ENCODE data around the gene IQCK. TPM values are rescaled to one million over a fixed set of nuclear protein-coding genes. Genes with fewer than 3 reads are reported as not detected.
A peak's percentile ranks its signal among the peaks of the same experiment; 100 is the strongest.

The IQCK gene
- total RNA-seq, 1 donor from 2014 or later, result 7.6 TPM

- no peak for ATAC-seq
- peaks cover 64% of the 10 kb centered on the region for H3K4me1 ChIP-seq
- H3K4me3 ChIP-seq, result no peak overlapping the region
- intact Hi-C loops (cut with DNase I), result no loop called here
- no peak for DNase-seq
- H3K9me3 ChIP-seq, result no peaks in the 10 kb centered on the region
- TF ChIP-seq CTCF (IDR thresholded peaks at IDR 0.05), result no peak
- no peaks in the 10 kb centered on the region for H3K27me3 ChIP-seq
- H3K36me3 ChIP-seq, result peaks cover 23% of the 10 kb centered on the region
- no peak overlapping the region for H3K27ac ChIP-seq
These were observed 17.7 kb upstream of the IQCK start for GRCh38 chr16:19700319-19700781.

GRCh38 chr16:19701091-19701490, 17.0 kb upstream of the IQCK start:
- no peaks in the 10 kb centered on the region for H3K9me3 ChIP-seq
- H3K36me3 ChIP-seq, result peaks cover 29% of the 10 kb centered on the region
- TF ChIP-seq CTCF (IDR thresholded peaks at IDR 0.05), result no peak
- H3K27me3 ChIP-seq, result no peaks in the 10 kb centered on the region
- DNase-seq (no peak), ATAC-seq (no peak)
- intact Hi-C loops (cut with DNase I), result no loop called here
- no peak overlapping the region for H3K27ac ChIP-seq
- H3K4me3 ChIP-seq, result no peak overlapping the region
- peaks cover 58% of the 10 kb centered on the region for H3K4me1 ChIP-seq

- Histone ChIP-seq H3K36me3 (peaks cover 36% of the 10 kb centered on the region), H3K27me3 (no peaks in the 10 kb centered on the region), H3K4me1 (peaks cover 35% of the 10 kb centered on the region), H3K4me3 (no peak overlapping the region), H3K9me3 (no peaks in the 10 kb centered on the region), H3K27ac (peak overlapping the region; percentile 66)
- no peak for TF ChIP-seq CTCF (IDR thresholded peaks at IDR 0.05)
- DNase-seq (no peak), ATAC-seq (peak; percentile 50)
- intact Hi-C loops (cut with DNase I), result no loop called here
These were observed 14.7 kb upstream of the IQCK start for GRCh38 chr16:19703172-19703889.

- Histone ChIP-seq H3K27me3 (no peaks in the 10 kb centered on the region), H3K27ac (peak overlapping the region; percentile 66)
- peak; percentile 82 for ATAC-seq
These were observed 13.5 kb upstream of the IQCK start for GRCh38 chr16:19704321-19705145.

GRCh38 chr16:19705146-19705501, 12.9 kb upstream of the IQCK start:
- TF ChIP-seq CTCF (IDR thresholded peaks at IDR 0.05), result no peak
- H3K4me1 ChIP-seq, result peaks cover 28% of the 10 kb centered on the region
- ATAC-seq (no peak), DNase-seq (no peak)
- intact Hi-C loops (cut with DNase I), result no loop called here
- peak overlapping the region; percentile 66 for H3K27ac ChIP-seq
- H3K9me3 ChIP-seq, result no peaks in the 10 kb centered on the region
- no peak overlapping the region for H3K4me3 ChIP-seq
- H3K36me3 ChIP-seq, result peaks cover 34% of the 10 kb centered on the region
- H3K27me3 ChIP-seq, result no peaks in the 10 kb centered on the region

More at GRCh38 chr16:19704321-19705145, 13.5 kb upstream of the IQCK start:
- TF ChIP-seq CTCF (IDR thresholded peaks at IDR 0.05), result no peak
- Histone ChIP-seq H3K36me3 (peaks cover 35% of the 10 kb centered on the region), H3K4me1 (peaks cover 33% of the 10 kb centered on the region), H3K9me3 (no peaks in the 10 kb centered on the region), H3K4me3 (no peak overlapping the region)
- intact Hi-C loops (cut with DNase I), result no loop called here
- DNase-seq, result no peak
